GM18505 (cell line): ENCODE data around the gene MICAL3.

Experiments used
- ATAC-seq: cut with Tn5 transposase; IDR thresholded peaks from one replicate; pipeline ENCODE4 v1.9.1; 2021; ENCODE audit not compliant: unreplicated experiment
- POLR2A ChIP-seq: IDR thresholded peaks from 4 replicates; pipeline ENCODE4 v1.6.1; 2011; ENCODE audit warnings: borderline replicate concordance; ENCODE audit not compliant: insufficient read depth, insufficient read length; ENCODE audit errors: extremely low read depth

MICAL3 gene

DNA sequence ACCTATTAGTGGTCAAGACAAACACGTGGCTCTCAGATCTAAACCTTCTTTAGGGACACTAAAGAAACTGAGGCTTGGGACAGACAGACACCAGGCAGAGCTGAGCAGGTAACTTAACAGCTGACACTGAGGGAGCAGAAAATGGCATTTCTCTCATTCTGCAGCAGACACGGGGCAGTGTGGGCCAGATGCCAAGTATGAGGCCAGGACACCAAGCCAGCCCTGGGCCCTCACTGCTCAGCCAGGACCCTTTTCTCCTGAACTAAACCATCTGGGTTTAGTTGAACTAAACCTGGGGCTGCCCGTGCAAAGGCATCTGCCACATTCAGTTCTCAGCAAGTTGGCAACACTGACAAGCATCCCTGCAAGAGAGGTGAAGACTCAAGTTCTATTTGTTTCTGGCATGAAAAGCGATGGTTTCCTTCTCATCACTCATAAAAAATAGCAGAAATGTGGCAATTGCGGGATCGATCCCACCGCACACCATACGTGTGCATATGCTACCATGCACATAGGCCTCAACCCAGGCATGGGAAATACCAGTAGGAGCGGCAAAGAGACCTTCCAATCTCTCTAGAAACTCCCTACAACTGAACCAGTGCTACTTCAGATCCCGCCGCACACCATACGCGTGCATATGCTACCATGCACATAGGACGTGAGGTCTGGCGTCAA, 150.0 kb downstream of the MICAL3 start:
- TF ChIP-seq POLR2A, result no peak
- ATAC-seq, result no peak

DNA sequence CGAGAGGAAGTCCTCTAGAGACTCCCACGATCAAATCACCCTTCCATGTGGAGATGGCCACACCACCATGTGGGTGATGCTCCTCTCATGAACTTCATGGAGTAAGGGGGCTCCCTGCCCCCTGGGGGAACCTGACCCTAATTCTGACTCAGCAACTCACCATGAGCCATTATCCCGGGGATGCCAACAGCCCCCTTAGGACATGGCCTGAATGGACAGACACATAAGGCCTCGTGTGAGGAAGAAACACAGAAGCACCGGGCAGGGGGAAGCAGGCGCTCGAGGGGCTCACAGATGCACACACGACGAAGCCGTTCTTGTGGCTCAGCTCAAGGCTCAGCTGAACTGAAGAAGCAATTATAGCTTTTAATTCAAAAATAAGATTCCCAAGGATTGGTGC, 150.6 kb downstream of the MICAL3 start:
- TF ChIP-seq POLR2A, result no peak
- no peak for ATAC-seq

DNA sequence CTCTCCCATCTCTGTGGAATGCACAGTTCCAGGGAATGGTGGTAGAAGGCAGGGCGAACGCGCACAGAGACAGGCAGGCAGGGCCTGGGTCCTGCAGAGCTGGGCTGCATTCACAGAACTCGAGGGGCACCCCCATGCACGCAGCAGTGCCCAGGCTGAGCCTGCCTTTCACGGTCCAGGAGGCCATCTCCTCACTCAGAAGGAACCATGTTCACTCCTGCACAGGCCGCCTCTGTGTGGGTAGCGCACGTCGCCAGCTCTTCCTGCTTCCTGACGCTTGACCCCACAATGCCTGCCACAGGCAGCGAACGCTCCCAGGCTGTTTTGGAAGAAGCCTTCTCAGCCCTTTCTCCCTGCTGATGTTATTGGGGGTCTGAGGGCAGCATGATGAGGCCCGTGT, 151.2 kb downstream of the MICAL3 start:
- no peak for TF ChIP-seq POLR2A

DNA sequence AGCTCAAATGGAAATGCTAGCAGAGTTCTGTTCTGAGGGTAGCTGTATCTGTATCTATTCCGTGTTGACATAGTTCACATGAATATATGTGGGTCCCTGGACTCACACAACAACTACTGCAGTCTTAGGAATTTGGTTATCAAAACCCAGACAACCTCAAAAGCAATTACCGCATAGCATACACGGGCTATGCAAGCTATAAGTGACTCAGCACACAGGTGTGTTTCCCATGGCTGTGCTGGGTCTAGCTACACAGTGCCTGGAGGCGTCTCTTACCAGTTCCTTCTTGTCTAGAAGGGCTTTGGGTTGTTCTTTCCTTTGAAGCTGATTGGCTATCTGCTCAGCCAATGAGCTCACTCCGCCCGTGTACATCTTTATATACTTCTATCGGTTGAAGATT, 151.9 kb downstream of the MICAL3 start:
- no peak for ATAC-seq
- TF ChIP-seq POLR2A, result no peak

More for the DNA sequence above, 151.2 kb downstream of the MICAL3 start:
- no peak for ATAC-seq

DNA sequence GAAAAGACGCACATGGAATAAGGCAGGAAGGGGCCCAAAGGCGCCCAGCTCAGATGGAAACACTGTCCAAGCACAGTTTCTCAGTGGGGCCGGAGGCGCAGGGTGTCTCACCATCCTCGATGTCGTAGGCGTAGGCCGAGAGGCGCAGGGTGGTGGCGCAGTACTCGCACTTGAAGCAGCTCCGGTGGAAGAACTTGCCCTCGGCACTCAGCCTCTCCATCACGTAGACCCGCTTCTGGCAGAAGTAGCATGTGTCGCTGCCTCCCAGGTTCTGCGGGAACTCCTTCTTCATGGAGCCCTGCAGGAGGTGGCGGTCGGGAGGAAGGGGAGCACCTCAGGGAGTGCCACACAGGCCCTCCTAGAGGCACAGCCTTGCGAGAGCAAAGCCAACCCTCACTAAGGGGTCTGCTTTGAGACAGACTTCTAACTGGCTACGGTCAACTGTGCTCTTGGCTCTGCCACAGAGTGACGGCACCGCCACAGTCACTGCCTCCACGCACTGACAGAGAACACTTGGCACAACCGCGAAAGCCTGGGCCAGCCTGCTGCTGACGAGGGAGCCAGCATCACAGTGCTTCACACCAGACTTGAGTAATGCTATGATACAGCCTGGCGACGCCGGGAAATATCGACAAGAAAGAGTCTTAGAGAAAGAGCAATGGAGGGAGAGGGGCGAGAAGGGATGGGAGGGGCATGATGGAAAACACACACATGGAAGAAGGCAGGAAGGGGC, 152.5 kb downstream of the MICAL3 start:
- ATAC-seq, result no peak
- no peak for TF ChIP-seq POLR2A

DNA sequence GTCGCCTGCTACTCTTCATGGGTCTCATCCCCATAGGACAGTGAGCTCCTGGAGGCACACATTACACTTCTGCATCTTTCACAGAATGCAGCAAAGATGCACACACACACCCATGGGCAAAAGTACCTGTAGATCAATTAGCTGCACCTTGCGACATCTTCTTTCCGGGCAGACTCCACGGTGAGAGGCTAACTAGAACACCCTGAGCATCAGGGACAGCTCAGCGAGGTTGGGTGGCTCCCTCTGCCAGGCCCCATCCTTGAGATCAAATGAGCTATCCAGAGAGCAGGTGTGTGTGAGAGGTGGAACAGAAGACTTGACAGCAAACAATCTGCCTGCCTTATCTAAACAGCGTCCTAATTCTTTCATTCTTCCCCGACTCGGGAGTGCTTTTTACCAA, 154.0 kb downstream of the MICAL3 start:
- ATAC-seq, result no peak
- no peak for TF ChIP-seq POLR2A

DNA sequence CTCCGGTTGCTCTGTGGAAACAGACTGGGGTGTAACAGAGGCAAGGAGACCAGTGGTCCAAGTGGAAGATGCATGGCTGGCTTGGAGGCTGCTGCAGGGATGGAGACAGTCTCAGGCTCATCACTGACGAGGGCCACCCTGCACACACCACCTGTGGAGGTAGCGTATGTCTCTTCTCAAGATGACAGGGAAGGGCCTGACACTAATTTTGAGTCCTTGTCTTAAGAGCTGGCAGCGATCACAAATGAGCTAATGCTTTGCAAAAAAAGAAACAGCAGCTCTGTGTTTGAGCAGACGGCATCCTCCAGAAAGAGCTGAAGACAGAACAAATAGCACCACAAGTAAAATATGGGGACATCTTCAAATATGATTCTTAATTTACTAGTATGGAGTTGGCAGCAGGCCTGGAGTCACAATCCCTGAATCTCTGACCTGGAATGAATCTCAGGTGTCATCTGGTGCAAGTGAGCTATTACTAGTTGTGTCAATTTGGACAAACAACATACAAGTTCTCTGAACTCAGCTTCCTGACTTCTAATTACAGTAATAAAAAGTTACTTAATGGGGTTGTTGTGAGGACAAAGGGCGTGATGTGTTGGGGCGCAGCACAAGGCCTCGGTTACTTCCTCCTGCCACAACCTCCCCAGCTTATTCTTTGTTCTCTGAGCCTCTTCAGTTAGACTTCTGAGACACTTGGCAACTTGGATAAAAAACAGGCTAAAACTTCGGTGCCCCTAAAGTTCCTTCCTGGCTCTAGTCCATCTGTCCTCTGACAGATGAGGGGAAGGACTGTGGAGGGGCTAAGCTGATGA, 154.9 kb downstream of the MICAL3 start:
- no peak for ATAC-seq

DNA sequence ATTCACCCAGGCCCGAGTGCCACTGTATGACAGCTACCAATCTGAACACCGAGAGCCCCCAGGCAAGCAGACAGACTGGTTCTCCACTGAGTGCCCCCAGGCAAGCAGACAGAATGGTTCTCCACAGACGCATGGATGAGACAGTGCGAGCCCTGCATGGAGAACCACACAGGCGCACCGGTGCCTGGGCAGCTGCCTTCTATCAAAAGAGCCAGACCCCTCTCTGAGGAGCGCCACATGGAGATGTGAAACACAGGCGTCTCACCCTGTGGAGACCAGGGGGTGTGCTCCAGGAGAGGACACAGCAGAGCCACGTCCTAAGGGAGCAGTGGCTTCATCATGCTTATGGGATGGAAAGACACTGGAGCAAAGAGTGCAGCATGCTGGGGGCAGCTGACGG, 155.6 kb downstream of the MICAL3 start:
- no peak for ATAC-seq
- TF ChIP-seq POLR2A, result no peak

More for the DNA sequence above, 154.9 kb downstream of the MICAL3 start:
- TF ChIP-seq POLR2A, result no peak

DNA sequence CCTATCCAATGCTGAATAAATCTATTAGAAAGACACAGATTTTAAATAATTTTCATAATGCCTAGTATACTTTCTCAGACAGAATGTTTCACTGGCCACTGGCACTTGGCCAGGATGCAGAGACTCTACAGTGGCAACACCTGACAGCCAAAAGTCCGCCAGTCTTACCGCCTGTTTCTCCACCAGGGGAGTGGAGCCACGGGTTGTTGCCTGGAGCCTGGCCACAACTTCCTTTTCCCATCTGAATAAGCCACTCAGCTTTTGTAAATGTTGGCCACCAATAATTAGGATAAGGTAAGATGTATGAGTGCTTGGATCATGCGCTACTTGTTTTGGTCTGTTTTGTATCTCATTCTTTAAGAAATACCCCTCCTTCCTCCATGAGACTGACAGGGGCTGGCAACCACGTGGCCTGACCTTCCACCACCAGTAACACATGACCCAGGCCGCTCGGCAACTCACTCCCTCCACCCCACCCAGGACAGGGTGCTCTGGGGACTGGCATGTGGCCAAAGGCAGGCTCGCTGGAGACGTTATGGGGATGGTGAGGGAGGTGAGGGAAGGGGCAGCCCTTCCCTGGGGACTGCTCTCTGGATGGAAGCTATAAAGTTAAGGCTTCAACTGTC, 157.1 kb downstream of the MICAL3 start:
- no peak for TF ChIP-seq POLR2A
- no peak for ATAC-seq

DNA sequence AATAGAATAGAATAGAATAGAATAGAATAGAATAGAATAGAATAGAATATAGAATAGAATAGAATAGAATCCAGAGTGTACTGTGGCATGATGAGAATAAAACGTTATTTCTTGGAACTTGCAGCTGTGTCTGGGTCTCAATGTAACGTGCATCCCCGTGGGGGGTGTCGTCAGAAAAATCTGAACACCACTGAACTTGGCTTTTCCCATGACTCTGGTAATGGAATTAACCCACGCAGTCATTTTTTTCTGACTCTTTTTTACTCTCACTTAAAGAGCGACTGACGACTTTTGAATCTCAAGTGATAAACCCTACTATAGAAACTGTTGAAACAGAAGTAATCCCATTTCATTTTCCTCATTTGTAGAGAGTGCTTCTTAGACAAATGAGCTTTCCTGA, 157.7 kb downstream of the MICAL3 start:
- no peak for TF ChIP-seq POLR2A
- no peak for ATAC-seq

DNA sequence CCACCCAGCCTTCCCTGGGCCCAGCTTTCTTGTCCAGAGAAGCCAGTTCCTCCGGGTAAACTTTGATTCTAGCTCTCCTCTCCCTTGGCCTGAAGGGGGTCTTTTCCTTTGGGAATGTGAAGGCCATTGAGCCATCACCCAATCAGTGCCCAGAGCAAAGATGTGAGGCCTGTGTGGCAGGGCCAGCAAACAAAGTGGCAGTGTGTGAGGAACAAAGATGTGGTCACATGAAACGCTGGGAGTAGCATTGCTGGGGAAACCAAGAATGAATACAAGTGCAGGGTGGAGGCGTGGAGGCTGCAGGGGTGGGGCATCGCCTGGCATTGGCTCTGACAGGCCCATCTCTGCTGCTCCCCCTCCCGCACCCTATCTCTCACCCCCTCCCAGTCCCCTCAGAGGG, 158.2 kb downstream of the MICAL3 start:
- TF ChIP-seq POLR2A, result no peak
- ATAC-seq, result no peak

DNA sequence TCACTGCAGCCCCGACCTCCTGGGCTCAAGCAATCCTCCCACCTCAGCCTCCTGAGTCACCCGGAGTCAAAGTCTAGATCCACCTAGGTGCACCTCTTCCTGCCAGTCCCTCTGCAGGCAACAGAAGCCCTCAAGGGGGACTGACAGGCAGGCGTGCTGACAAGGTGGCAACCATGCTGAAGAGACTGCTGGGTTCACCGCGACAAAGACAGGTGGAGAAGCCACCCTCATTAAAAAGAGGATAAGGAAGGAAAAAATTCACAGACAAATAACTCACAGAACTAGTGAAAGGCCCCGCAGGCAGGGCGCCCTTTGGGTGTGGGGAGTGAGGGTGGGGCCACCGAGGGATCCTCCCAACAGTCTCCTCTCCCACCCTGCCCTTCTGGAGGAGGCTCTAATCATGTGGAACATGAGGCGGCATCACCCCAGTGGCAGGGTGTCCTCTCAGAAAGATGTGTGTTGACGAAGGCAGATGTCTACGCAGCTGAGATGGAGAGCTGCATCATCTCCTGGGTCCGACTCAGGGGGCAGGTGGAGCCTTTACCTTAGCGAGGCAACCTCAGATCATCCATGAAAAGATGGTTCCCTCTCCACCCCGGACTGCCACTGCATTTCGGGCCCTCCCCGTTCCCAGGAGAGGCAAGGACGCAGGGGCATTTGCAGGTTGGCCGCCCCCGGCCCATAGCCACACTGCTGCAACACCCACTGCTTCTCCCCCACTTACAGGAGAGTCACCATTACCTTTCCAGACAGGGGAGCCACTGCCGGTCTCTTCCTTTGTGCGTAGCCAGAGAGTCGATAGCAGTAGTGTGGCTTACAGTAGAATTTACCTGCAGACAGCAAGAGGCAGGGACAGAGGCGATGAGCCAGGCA, 158.9 kb downstream of the MICAL3 start:
- no peak for TF ChIP-seq POLR2A
- no peak for ATAC-seq
